Measurements from ENCODE around the gene PCDHGA7. TPM values are rescaled to one million over a fixed set of nuclear protein-coding genes. Genes with fewer than 3 reads are reported as not detected.
"Not testable (repeated sequence)": the region's sequence is repeated elsewhere in the genome, so short reads cannot be mapped to it uniquely, and the experiment has no call there.

PCDHGA7 gene
- total RNA-seq, 4 donors from 2014 or later: 7.6 to 12.2 (median 9.2) TPM

DNA sequence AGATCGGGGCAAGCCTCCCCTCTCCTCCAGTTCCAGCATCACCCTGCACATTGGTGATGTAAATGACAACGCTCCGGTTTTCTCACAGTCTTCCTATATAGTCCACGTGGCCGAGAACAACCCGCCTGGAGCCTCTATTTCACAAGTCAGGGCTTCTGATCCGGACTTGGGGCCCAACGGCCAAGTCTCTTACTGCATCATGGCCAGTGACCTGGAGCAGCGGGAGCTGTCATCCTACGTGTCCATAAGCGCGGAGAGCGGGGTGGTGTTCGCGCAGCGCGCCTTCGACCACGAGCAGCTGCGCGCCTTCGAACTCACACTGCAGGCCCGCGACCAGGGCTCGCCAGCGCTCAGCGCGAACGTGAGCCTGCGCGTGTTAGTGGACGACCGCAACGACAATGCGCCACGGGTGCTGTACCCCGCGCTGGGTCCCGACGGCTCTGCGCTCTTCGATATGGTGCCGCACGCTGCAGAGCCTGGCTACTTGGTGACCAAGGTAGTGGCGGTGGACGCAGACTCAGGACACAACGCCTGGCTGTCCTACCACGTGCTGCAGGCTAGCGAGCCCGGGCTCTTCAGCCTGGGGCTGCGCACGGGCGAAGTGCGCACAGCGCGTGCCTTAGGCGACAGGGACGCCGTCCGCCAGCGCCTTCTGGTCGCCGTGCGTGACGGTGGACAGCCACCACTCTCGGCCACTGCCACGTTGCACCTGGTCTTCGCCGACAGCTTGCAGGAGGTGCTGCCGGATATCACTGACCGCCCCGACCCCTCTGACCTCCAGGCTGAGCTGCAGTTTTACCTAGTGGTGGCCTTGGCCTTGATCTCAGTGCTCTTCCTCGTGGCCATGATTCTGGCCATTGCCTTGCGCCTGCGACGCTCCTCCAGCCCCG is 6.9 kb downstream of the PCDHGA7 start:
- Histone ChIP-seq H3K9me3 (peaks cover 8 to 97% (median 52%) of the 10 kb centered on the region in 4 donors), H3K27ac (no peak overlapping the region), H3K36me3 (peaks cover 0 to 43% (median 0%) of the 10 kb centered on the region in 3 donors), H3K4me1 (no peaks in the 10 kb centered on the region), H3K4me3 (no peak overlapping the region), H3K27me3 (no peaks in the 10 kb centered on the region)
- 42% methylated on average over 51 to 76 of the region's 77 CpGs for WGBS, 2 donors
- DNase-seq (ENCODE audit: low spot score in 2 of 2): no peak
- no peak for TF ChIP-seq EP300 (IDR thresholded peaks at IDR 0.05)
- TF ChIP-seq CTCF (IDR thresholded peaks at IDR 0.05): no peak
- TF ChIP-seq POLR2A (IDR thresholded peaks at IDR 0.05): no peak

- no peak within 1 kb of the TSS for H3K4me3 ChIP-seq
- H3K4me1 ChIP-seq: no peaks in the 10 kb centered on the region
- no peaks in the 10 kb centered on the region for H3K27me3 ChIP-seq
- no peak for DNase-seq (ENCODE audit: low spot score in 2 of 2)
- no peak within 1 kb of the TSS for H3K27ac ChIP-seq
- H3K36me3 ChIP-seq: peaks cover 0 to 25% (median 0%) of the 10 kb centered on the region in 3 donors
- WGBS, 2 donors: 26 to 33% methylated on average over 38 of the region's 38 CpGs
- H3K9me3 ChIP-seq: peaks cover 12 to 97% (median 50%) of the 10 kb centered on the region in 4 donors
- TF ChIP-seq POLR2A (IDR thresholded peaks at IDR 0.05) (no peak), CTCF (IDR thresholded peaks at IDR 0.05) (no peak), EP300 (IDR thresholded peaks at IDR 0.05) (no peak)
These were observed 10.1 kb downstream of the PCDHGA7 start, which contains the start of gene PCDHGA8 for GRCh38 chr5:141392429-141393198. TSS of gene PCDHGA8 (plus strand) at chr5:141392633. CDS start at chr5:141392814, 181 bp downstream.

DNA sequence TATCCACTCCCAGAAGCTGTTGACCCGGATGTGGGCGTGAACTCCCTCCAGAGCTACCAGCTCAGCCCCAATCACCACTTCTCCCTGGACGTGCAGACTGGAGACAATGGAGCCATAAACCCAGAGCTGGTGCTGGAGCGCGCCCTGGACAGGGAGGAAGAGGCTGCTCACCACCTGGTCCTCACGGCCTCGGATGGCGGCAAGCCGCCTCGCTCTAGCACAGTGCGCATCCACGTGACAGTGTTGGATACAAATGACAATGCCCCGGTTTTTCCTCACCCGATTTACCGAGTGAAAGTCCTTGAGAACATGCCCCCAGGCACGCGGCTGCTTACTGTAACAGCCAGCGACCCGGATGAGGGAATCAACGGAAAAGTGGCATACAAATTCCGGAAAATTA is 10.7 kb downstream of the PCDHGA7 start:
- Histone ChIP-seq H3K27me3 (no peaks in the 10 kb centered on the region), H3K4me1 (no peaks in the 10 kb centered on the region), H3K9me3 (peaks cover 12 to 97% (median 50%) of the 10 kb centered on the region in 4 donors), H3K36me3 (peaks cover 0 to 29% (median 0%) of the 10 kb centered on the region in 3 donors), H3K27ac (no peak overlapping the region), H3K4me3 (no peak overlapping the region)
- TF ChIP-seq CTCF (IDR thresholded peaks at IDR 0.05): no peak
- TF ChIP-seq POLR2A (IDR thresholded peaks at IDR 0.05): no peak
- no peak for DNase-seq (ENCODE audit: low spot score in 2 of 2)
- WGBS, 2 donors: 41 to 44% methylated on average over 21 of the region's 21 CpGs

DNA sequence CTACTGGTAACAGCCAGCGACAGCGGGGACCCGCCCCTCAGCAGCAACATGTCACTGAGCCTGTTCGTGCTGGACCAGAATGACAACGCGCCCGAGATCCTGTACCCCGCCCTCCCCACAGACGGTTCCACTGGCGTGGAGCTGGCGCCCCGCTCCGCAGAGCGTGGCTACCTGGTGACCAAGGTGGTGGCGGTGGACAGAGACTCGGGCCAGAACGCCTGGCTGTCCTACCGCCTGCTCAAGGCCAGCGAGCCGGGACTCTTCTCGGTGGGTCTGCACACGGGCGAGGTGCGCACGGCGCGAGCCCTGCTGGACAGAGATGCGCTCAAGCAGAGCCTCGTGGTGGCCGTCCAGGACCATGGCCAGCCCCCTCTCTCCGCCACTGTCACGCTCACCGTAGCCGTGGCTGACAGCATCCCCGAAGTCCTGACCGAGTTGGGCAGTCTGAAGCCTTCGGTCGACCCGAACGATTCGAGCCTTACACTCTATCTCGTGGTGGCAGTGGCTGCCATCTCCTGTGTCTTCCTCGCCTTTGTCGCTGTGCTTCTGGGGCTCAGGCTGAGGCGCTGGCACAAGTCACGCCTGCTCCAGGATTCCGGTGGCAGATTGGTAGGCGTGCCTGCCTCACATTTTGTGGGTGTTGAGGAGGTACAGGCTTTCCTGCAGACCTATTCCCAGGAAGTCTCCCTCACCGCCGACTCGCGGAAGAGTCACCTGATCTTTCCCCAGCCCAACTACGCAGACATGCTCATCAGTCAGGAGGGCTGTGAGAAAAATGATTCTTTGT is 12.1 kb downstream of the PCDHGA7 start:
- not testable (repeated sequence) for H3K27me3 ChIP-seq; H3K4me1 ChIP-seq; H3K27ac ChIP-seq; DNase-seq (ENCODE audit: low spot score in 2 of 2); H3K4me3 ChIP-seq
- Histone ChIP-seq H3K36me3 (peaks cover 0 to 20% (median 0%) of the 10 kb centered on the region in 3 donors), H3K9me3 (peaks cover 9 to 97% (median 50%) of the 10 kb centered on the region in 4 donors)
- 44 to 50% methylated on average over 29 to 34 of the region's 53 CpGs for WGBS, 2 donors

All from tibial nerve (tissue), 4 donors.